Astrocyte (in vitro differentiated cells and primary cell): Measurements from ENCODE around the gene LHFPL4. TPM values are rescaled to one million over a fixed set of nuclear protein-coding genes. Genes with fewer than 3 reads are reported as not detected.

Source experiments
- DNase-seq: peaks from one replicate; pipeline ENCODE4 v3.0.0-alpha.2; 2010; ENCODE audit warnings: low read depth
- FAIRE-seq: peaks from 2 replicates; lab custom pipeline; 2011; peaks lifted over from hg19 to GRCh38; lab: Jason Lieb, UNC
- H2AFZ ChIP-seq: 2 replicates; pipeline ENCODE4 v1.6.0; 2012; ENCODE audit warnings: low read depth, low read length, inconsistent platforms
- H3K27ac ChIP-seq: 2 replicates; pipeline ENCODE4 v1.5.1; 2011; ENCODE audit warnings: low read depth, low read length, inconsistent platforms
- H3K27me3 ChIP-seq: 2 replicates; pipeline ENCODE4 v1.6.0; 2011; ENCODE audit warnings: low read length, inconsistent platforms; ENCODE audit not compliant: insufficient read depth
- H3K36me3 ChIP-seq: 2 replicates; pipeline ENCODE4 v1.5.1; 2011; ENCODE audit warnings: low read length, inconsistent platforms; ENCODE audit not compliant: insufficient read depth
- H3K4me1 ChIP-seq: 2 replicates; pipeline ENCODE4 v1.5.1; 2011; ENCODE audit warnings: low read length, inconsistent platforms; ENCODE audit not compliant: insufficient read depth
- H3K4me2 ChIP-seq: 2 replicates; pipeline ENCODE4 v1.6.0; 2012; ENCODE audit warnings: low read length, inconsistent platforms
- H3K4me3 ChIP-seq: 2 replicates; pipeline ENCODE4 v1.5.1; 2011; ENCODE audit warnings: low read depth, mild to moderate bottlenecking, low read length, inconsistent platforms; ENCODE audit not compliant: insufficient read depth
- H3K79me2 ChIP-seq: 2 replicates; pipeline ENCODE4 v1.6.0; 2012; ENCODE audit warnings: mild to moderate bottlenecking, low read length, inconsistent platforms; ENCODE audit not compliant: insufficient read depth
- H3K9ac ChIP-seq: 2 replicates; pipeline ENCODE4 v1.6.0; 2012; ENCODE audit warnings: mild to moderate bottlenecking, low read length, inconsistent platforms
- H3K9me3 ChIP-seq: 2 replicates; pipeline ENCODE4 v1.5.1; 2012; ENCODE audit warnings: low read depth, mild to moderate bottlenecking, low read length, inconsistent platforms; ENCODE audit not compliant: insufficient read depth
- H4K20me1 ChIP-seq: 2 replicates; pipeline ENCODE4 v1.6.0; 2012; ENCODE audit warnings: low read length, inconsistent platforms; ENCODE audit not compliant: insufficient read depth
- H3K27ac Mint-ChIP-seq: one replicate; pipeline ENCODE4 v1.8.0; 2021; ENCODE audit warnings: mild to moderate bottlenecking, mixed read lengths; ENCODE audit not compliant: unreplicated experiment
- H3K27me3 Mint-ChIP-seq: one replicate; pipeline ENCODE4 v1.8.0; 2021; ENCODE audit warnings: low read depth, mixed read lengths; ENCODE audit not compliant: unreplicated experiment
- H3K36me3 Mint-ChIP-seq: one replicate; pipeline ENCODE4 v1.8.0; 2021; ENCODE audit warnings: low read depth, mixed read lengths; ENCODE audit not compliant: unreplicated experiment
- H3K4me1 Mint-ChIP-seq: one replicate; pipeline ENCODE4 v1.8.0; 2021; ENCODE audit warnings: low read depth, mixed read lengths; ENCODE audit not compliant: unreplicated experiment
- H3K4me3 Mint-ChIP-seq: one replicate; pipeline ENCODE4 v1.8.0; 2021; ENCODE audit warnings: mild to moderate bottlenecking, moderate library complexity, mixed read lengths; ENCODE audit not compliant: unreplicated experiment
- H3K9me3 Mint-ChIP-seq: one replicate; pipeline ENCODE4 v1.8.0; 2021; ENCODE audit warnings: mild to moderate bottlenecking, mixed read lengths; ENCODE audit not compliant: unreplicated experiment
- CTCF ChIP-seq: IDR thresholded peaks from 2 replicates; pipeline ENCODE4 v1.5.1; 2011; ENCODE audit warnings: low read depth, mild to moderate bottlenecking, inconsistent platforms, low read length, moderate library complexity; ENCODE audit not compliant: insufficient read depth
- EZH2 ChIP-seq: IDR thresholded peaks from 2 replicates; pipeline ENCODE4 v1.6.1; 2012; ENCODE audit warnings: mild to moderate bottlenecking, low read length, inconsistent platforms; ENCODE audit not compliant: insufficient read depth
- total RNA-seq: library from RNA; stranded (reverse); gene quantifications from 2 replicates; pipeline ENCODE4 v1.2.1, GENCODE V29; 2021

The LHFPL4 gene
- total RNA-seq, 1 donor from 2014 or later = 0.11 TPM

- H3K4me1 Mint-ChIP-seq = no peaks in the 10 kb centered on the region
- no peaks in the 10 kb centered on the region for H3K79me2 ChIP-seq
- H3K9me3 ChIP-seq = no peaks in the 10 kb centered on the region
- no peaks in the 10 kb centered on the region for H3K27me3 ChIP-seq
- no peak overlapping the region for H3K27ac ChIP-seq
- H3K9ac ChIP-seq = no peak overlapping the region
- H2AFZ ChIP-seq = no peak overlapping the region
- no peaks in the 10 kb centered on the region for H3K36me3 ChIP-seq
- no peak overlapping the region for H3K4me2 ChIP-seq
- no peak for TF ChIP-seq CTCF
- no peak for TF ChIP-seq EZH2
- DNase-seq (no peak), FAIRE-seq (no peak)
- no peaks in the 10 kb centered on the region for H3K36me3 Mint-ChIP-seq
- no peak overlapping the region for H3K27ac Mint-ChIP-seq
- no peaks in the 10 kb centered on the region for H3K4me1 ChIP-seq
- H3K27me3 Mint-ChIP-seq = peaks cover 13% of the 10 kb centered on the region
- no peak overlapping the region for H3K4me3 ChIP-seq
- no peaks in the 10 kb centered on the region for H4K20me1 ChIP-seq
- no peak overlapping the region for H3K4me3 Mint-ChIP-seq
- H3K9me3 Mint-ChIP-seq = peaks cover 4% of the 10 kb centered on the region
These were observed 28.7 kb upstream of the LHFPL4 start for GRCh38 chr3:9582332-9582731.

GRCh38 chr3:9581742-9582141, 28.1 kb upstream of the LHFPL4 start:
- FAIRE-seq = no peak
- Histone ChIP-seq H3K9ac (no peak overlapping the region), H3K4me2 (no peak overlapping the region), H4K20me1 (no peaks in the 10 kb centered on the region), H3K27ac (no peak overlapping the region), H3K4me3 (no peak overlapping the region), H3K36me3 (no peaks in the 10 kb centered on the region), H3K27me3 (no peaks in the 10 kb centered on the region), H2AFZ (no peak overlapping the region), H3K4me1 (no peaks in the 10 kb centered on the region), H3K79me2 (no peaks in the 10 kb centered on the region), H3K9me3 (no peaks in the 10 kb centered on the region)
- no peak overlapping the region for H3K27ac Mint-ChIP-seq
- H3K36me3 Mint-ChIP-seq = no peaks in the 10 kb centered on the region
- no peak for DNase-seq
- peaks cover 13% of the 10 kb centered on the region for H3K27me3 Mint-ChIP-seq
- H3K9me3 Mint-ChIP-seq = peaks cover 4% of the 10 kb centered on the region
- no peak overlapping the region for H3K4me3 Mint-ChIP-seq
- no peak for TF ChIP-seq CTCF
- TF ChIP-seq EZH2 = no peak
- no peaks in the 10 kb centered on the region for H3K4me1 Mint-ChIP-seq

- Histone ChIP-seq H3K4me1 (no peaks in the 10 kb centered on the region), H2AFZ (no peak overlapping the region), H3K27ac (no peak overlapping the region), H3K27me3 (peaks cover 2% of the 10 kb centered on the region), H3K36me3 (no peaks in the 10 kb centered on the region), H3K4me2 (no peak overlapping the region), H3K79me2 (no peaks in the 10 kb centered on the region), H4K20me1 (no peaks in the 10 kb centered on the region), H3K9ac (no peak overlapping the region), H3K4me3 (no peak overlapping the region), H3K9me3 (no peaks in the 10 kb centered on the region)
- no peak overlapping the region for H3K4me3 Mint-ChIP-seq
- H3K27me3 Mint-ChIP-seq = peaks cover 6% of the 10 kb centered on the region
- DNase-seq (no peak), FAIRE-seq (no peak)
- H3K9me3 Mint-ChIP-seq = peaks cover 6% of the 10 kb centered on the region
- H3K36me3 Mint-ChIP-seq = no peaks in the 10 kb centered on the region
- TF ChIP-seq CTCF = no peak
- TF ChIP-seq EZH2 = no peak
- no peak overlapping the region for H3K27ac Mint-ChIP-seq
- H3K4me1 Mint-ChIP-seq = no peaks in the 10 kb centered on the region
These were observed 15.4 kb upstream of the LHFPL4 start for GRCh38 chr3:9569054-9569453.
